GM19455 (cell line): ENCODE results near the gene GYPC.
"Not testable (repeated sequence)": the region's sequence is repeated elsewhere in the genome, so short reads cannot be mapped to it uniquely, and the experiment has no call there.

Experiments
- ATAC-seq: cut with Tn5 transposase; IDR thresholded peaks from one replicate; pipeline ENCODE4 v1.9.1; 2021; ENCODE audit not compliant: unreplicated experiment

The GYPC gene, protein sequence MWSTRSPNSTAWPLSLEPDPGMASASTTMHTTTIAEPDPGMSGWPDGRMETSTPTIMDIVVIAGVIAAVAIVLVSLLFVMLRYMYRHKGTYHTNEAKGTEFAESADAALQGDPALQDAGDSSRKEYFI

DNA sequence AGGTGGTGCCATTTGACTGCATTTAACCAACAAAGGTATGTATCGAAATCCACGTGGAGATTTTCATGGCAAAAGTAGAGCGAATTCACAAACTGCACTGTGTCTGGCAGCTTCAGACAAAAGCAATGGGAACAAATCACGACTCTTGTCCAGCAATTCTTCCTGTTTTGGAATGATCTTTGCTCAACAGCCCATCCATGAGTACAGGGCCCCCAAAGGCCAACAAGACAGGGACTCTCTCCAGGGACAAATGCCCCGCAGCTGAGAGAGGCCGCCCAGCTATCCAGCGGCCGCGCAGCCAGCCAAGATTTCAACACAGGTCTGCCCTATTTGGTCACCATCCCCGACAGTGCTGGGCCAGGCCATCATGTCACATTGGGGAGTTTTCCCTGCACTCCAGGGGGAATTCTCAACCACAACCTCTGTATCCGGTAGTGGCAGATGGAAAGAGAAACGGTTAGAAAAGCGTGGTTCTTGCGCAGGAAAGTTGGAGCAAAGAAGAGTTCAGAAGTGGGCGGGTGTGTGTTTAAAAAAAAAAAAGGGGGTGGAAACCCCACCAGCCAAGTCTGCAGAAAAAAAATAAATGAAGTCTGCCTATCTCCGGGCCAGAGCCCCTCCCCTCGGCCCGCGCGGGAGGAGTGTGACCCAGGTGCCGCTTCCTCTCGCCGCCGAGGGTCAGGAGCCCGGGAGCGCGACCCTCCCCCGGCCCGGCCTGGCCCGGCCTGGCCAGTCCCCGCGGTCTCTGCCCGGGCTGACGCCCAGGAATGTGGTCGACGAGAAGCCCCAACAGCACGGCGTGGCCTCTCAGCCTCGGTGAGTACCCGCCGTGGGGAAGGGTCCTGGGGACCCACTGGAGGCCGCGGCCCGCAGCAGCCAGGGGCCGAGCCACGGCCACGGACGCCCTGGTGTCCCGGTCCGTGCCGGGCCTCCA is at the start of gene GYPC:
TSS of gene GYPC (plus strand) at position 659 of the 931 bp plus-strand sequence. CDS start at position 765, 106 bp downstream.
- ATAC-seq, result peak; percentile 39

DNA sequence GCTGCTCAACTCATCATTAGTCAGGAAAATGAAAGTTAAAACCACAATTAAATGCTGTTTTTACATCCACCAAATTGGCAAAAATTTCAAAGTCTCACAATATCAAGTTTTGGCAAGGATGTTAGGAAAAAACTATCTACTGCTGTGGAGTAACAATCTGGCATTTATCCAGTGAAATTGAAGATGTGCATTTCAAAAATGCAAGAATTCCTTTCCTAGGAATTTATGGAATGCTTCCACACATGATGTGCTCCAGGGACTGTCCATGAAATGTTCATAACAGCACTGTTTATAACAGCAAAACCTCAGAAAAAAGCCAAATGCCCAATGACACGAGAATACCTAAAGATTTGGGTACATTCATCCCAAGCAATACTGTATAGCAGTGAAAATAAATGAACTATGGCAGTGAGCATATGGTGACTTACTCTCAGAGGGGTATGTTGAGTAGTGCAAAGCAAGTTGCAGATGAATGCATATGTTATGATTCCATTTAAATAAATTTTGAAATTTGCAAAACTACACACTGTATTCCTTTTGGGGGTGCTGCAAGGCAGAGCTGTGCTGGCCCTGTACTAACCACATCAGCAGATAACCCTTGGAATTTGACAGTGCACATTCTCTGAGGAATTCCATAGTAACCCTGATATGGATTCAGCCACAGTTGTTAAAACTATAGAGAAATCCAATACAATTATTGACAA is 41.3 kb upstream of the GYPC start:
- ATAC-seq, result no peak

DNA sequence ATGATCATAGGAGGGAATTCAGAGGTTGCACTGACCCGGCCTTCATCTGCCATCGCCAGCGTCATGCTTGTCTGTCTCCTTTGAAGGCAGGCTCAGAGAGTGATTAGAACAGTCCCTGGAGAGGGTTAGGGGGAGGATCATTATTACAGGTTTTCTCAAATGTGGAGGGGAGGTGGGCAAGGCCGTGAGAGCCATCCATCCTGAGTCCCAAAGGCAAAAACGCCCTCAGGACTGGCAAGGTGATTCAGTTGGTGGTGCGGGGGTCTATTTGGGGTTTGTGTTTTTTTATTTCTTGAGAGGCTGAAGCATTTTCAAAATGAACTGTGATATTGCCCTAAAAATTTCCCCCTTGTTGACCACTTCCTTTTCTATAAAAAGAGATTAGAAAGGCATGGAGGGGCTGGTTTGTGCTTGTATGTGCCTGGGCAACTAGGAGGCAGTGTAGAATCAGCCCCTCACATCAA is 39.3 kb upstream of the GYPC start:
- no peak for ATAC-seq

DNA sequence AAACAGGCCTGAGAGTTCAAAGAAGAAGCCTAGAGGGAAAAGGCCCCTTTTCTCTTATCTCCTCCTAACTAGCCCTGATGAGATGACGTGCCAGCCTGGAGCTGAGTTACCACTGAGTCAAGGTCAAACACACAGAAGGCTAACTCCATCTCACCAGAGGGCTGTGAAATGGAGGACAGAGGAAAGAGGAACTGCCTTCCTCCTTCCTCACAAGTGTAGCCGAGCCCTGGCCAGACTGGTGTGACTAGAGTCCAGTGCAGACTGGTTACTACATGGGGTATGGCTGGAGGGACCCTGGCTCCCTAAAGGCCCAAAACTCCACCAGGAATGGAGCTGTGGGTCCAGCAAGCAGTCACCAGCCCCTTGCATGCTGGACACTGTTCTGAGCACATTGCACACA is 35.7 kb upstream of the GYPC start:
- ATAC-seq, result no peak

DNA sequence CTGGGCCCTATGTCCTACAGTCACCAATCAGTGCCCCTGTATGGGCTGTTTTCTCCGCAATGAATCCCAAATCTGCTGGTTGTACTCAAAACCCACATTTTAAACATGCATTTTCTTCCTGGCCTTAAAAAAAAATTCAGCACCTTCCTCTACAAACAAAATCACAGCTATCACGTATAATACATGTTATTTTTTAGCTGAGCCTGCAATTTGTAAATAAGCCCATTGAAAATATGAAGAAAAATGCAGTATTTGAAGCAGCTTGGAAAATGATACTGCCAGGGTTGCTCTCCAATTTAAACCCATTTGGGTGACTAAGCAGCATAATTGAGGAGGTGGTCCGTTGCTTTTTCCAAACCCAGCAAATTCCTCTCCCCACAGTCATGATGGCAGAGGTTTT is 33.0 kb upstream of the GYPC start:
- ATAC-seq, result no peak

DNA sequence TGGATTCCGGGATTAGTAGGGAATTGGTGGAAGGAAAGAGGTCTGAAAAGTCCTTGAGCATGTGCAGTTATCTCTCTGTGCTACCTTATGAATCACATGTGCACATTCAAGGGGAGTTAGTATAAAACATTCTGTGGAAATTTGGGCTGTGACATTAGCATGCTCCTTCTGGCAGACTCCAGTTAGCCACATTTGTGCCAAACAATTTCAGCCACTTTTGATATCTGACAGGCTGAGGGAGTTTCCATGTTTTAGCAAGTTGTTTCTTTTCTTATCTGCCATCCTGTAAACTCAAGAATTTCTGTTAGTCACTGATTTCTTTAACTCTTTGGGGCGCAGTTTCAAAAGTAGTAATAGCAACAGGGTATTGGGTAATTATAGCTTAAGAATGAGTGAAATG is 28.3 kb upstream of the GYPC start:
- no peak for ATAC-seq

DNA sequence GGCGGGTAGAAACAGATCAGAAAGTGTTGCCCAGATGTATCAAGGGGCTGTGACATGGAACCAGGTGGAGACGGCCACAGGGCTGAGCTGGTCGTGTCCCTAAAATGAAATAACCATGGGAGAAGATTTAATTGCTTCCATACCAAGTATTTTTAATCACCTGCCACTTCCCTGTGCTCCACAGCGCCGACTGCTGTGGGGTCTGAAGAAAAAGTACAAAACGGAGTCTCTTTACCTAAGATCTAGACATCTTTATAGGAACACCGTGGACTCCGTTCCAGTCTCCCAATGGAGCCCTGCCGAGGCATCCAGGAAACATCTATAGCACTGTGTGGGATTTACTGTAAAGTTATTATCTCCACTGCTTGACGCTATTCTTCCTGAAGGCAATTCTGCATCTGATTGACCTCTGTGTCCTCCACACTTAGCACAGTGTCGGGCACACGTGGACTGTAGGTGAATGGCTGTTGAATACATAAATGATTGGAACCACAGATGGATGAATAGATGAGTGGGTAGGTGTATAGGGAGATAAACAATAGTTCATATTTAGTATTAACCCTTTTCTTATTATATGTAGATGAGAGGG is 21.6 kb upstream of the GYPC start:
- peak; percentile 62 for ATAC-seq

DNA sequence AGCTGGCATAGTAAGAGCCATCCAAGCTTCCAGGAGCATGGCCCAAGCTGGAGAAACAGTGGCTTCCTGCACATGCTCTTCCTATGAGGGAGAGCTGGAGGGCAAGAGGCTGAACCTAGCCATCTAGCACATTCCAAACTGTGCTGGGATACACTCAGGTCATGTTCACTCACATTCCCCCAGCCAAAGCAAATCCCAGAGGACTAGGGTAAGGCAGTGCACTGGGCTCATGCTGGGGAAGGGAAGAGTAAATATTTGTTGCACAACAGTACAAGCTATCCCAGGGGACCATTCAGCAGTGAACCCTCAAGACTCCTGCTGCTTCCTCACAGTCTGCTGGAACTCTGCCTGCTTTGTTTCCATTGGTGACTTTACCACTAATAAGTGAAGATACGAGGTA is 20.7 kb upstream of the GYPC start:
- no peak for ATAC-seq

DNA sequence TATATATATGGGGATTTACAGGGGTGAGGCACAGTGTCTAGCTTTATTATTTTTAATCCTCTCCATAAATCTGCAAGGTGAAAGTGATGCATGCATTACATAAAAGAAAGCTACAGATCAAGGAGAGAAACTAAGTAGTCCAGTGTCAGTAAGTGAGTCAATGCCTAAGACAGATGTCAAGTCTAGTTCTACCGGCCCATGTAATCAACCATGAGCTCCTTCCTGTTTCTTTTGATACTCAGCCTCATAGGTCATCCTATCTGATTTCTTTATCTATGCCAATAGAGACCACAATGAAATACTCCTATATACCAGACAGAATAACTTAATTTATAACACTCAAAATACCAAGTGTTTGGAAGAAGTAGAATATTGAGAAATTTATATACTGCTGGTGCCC is 20.2 kb upstream of the GYPC start:
- ATAC-seq, result no peak

DNA sequence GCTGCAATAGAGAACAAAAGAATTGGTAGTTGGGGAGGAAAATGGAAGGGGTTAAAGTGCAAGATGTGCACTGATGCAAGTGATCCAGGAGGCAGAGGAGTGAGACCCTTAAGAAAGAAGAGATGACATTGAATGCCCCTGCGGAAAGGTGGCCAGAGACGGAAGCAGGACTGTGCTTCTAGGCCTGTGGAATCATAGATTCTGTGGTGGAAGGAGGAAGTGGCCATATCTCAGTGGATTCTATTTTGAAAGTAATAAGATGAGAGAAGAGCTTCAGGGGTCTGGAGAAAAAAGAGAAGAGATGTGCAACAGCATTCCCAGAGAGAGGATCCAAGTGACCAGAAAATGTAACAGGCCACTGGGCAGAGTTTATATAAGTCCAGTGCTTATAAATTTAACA is 18.6 kb upstream of the GYPC start:
- no peak for ATAC-seq

DNA sequence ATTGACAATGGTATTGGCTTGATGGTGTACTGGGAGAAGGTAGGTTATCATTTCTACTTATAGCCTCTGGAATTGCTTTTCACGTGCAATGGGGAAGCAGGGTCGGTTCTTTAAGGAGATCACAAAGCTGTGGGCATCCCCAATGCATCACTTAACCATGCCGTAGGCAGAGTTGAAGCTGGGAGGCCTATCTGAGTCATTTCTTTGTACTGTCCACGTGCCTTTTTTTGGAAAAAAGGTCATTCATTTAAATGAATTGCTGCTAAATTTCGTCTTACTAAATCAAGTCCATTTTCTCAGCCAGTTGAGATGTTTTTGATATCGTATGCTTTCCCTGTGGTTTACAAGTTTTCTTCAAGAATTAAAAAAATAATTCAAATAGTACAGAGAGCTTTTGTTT is 17.2 kb upstream of the GYPC start:
- no peak for ATAC-seq

DNA sequence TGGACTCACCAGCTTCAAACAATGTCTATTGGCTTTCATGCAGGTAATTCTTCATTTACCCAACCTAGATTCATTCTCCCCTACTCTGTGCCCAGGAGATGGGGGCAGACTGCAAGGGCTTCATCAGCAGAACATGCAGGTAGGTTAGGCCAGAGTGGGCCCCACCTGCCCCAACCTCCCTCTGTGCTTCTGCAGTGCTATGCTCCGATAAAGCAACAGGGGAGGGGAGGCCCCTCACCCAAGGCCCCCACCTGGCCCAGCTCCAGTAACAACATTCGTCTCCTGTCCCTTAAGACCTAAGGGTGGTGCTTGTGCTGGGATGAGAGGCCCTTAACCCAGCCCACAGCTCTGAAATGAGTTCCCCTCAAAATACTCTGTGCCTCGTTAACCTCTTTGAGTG is 16.7 kb upstream of the GYPC start:
- ATAC-seq, result no peak

DNA sequence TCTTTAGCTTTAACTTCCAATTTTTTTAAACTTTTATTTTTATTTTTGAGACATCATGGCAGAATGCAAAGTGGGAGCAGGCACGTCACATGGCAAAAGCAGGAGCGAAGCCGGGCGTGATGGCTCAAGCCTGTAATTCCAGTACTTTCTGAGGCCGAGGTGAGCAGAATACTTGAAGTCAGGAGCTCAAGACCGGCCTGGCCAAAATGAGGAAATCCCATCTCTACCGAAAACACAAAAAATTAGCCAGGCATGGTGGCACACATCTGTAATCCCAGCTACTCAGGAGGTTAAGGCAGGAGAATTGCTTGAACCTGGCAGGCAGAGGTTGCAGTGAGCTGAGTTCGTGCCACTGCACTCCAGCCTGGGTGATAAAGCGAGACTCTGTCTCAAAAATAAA is 14.7 kb upstream of the GYPC start:
- ATAC-seq, result not testable (repeated sequence)

DNA sequence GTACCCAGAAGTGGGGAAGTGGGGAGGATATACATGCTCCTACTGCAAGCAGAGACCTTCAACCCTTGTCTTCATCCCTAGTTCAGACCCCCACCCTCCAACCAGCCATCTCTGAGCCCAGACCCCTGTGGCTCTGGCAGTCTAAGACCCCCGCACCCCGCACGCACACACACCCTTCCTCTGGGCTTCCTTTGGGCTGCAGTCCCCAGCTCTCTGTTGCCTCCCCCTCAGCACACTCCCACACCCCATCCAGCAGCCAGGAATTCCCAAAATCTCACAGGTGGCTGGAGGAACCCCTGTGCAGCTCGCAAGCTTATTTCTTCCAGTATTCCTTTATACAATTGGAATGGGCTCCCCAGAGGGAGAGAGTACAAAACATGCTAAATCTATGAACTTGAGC is 13.9 kb upstream of the GYPC start:
- ATAC-seq, result no peak

DNA sequence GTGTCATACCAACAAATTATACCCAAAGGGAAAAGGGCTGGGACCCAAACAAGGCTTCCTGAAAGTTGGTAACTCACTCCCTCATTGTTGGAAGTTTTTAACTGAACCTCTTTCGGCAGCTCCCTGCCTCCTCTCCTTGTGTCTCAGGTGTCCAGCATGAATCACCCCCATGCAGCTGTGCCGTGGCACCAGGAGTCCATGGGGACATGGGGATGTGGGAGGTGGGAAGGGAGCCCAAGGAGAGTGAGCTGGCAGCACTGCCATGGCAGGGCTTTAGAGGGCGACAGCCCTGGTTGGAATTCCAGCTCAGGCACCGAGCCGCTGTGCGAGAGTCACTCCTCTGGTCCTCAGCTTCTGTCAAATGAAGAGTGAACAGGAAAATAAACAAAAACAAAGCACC is 12.5 kb upstream of the GYPC start:
- no peak for ATAC-seq

DNA sequence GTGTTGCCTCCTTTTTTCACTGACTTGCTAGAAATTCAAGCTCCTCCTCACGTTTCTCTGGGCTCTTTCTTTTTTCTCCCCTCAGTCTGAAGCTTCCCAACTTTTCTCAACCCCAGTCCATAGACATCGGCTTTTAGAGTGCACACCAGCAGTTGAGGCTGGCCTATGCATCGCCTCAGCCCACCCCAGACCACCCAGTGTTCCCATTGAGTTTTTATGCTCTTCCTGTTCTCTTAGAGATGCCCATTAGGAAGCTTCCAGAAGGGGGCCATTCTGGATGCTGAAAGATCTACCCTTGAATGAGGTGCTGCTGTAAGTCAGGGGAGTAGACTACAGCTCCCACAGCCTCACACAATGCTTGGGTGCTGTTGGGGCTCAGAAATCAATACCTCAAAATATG is 12.0 kb upstream of the GYPC start:
- ATAC-seq, result no peak

DNA sequence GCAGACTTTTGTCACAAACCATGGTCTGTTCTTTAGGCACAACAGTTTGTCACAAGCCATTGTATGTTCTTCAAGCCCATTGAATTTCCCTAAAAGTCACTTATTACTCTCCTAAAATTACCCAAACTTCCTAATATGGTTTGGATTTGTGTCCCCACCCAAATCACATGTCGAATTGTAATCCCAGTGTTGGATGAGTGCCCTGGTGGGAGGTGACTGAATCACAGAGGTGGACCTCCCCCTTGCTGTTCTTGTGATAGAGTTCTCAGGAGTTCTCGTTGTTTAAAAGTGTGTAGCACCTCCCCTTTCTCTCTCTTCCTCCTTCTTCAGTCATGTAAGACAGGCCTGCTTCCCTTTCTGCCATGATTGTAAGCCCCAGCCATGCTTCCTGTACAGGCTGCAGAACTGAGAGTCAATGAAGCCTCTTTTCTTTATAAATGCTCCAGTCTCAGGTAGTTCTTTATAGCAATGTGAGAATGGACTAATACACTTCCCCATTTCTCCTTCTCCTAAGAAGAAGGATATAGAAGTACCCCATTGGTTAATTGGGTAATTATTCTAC is 11.2 kb upstream of the GYPC start:
- peak; percentile 74 for ATAC-seq

DNA sequence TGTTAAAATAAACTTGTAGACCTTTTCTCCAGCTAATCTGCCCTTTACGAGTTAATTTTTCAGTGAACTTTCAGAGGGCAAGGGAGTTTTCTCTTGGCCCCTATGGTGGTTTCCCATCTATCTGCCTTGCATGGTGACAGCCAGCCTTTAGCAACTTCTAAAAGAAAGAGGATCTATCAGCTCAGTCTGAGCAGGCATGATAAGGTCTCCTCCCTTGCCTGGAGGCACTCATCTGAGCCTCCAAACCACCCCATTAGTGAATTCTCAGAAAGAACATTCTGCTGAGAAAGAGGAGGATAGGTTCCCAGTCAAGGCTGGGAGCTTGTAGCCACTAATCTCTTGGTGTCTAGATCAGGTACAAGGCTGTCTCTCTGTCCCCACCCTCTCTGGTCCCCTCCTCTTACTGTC is 10.7 kb upstream of the GYPC start:
- ATAC-seq, result peak; percentile 48

DNA sequence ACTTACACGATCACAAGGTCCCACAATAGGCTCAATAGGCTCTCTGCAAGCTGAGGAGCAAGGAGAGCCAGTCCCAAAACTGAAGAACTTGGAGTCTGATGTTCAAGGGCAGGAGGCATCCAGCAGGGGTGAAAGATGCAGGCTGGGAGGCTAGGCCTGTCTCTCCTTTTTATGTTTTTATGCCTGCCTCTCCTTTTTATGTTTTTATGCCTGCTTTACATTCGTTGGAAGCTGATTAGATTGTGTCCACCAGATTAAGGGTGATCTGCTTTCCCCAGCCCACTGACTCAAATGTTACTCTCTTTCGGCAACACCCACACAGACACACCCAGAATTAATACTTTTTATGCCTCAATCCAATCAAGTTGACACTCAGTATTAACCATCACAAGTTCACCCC is 9.9 kb upstream of the GYPC start:
- ATAC-seq, result no peak

DNA sequence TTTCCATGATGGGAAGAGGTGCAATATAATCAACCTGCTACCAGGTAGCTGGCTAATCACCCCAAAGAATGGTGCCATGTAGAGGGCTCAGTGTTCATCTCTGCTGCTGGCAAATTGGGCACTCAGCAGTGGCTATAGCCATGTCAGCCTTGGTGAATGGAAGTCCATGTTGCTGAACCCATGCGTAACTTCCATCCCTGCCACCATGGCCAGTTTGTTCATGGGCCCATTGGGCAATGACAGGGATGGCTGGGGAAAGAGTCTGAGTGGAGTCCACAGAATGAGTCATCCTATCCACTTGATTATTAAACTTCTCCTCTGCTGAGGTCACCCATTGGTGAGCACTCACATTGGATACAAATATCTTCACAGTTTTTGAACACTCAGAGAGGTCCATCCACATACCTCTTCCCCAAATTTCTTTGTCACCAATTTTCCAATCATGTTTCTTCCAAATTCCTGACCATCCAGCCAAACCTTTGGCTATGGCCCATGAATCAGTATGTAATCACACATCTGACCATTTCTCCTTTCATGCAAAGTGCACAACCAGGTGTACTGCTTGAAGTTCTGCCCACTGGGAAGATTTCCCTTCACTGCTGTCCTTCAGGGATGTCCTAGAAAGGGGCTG is 8.1 kb upstream of the GYPC start:
- not testable (repeated sequence) for ATAC-seq

DNA sequence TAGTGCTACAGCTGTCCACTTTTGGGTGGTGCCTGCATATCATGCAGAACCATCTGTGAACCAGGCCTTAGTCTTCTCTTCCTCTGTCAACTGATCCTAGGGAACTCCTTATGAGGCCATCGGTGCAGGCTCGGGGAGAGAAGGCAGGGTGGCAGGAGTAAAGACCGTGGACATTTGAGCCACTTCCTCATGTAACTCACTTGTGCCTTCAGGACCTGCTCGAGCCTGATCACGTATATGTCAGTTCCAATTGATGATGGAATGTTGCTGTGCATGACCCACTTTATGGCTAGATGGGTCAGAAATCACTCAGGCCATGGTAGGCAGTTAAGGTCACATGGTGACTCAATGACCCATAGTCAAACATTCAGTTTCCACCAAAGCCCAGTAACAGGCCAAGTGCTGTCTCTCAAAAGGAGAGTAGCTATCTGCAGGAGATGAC is 7.6 kb upstream of the GYPC start:
- not testable (repeated sequence) for ATAC-seq
